Testis (tissue), 2 donors: ENCODE measurements around the gene MAPK1.
"Not testable (repeated sequence)": the region's sequence is repeated elsewhere in the genome, so short reads cannot be mapped to it uniquely, and the experiment has no call there.

ENCODE experiments used
- CTCF ChIP-seq, 3 experiments: fragments of 450-650 bp in 2 of 3; fragments of 200-600 bp in 1 of 3; sonication (generic) in 1 of 3; IDR thresholded peaks; one replicate each; pipeline ENCODE4 v1.5.1; 2016 to 2019; ENCODE audit warnings: antibody characterized with exemption in 3 of 3, mild to moderate bottlenecking in 2 of 3, moderate library complexity in 1 of 3
- POLR2A ChIP-seq: fragments of 450-650 bp; IDR thresholded peaks from one replicate; pipeline ENCODE4 v1.6.1; 2017; ENCODE audit warnings: antibody characterized with exemption, mild to moderate bottlenecking, moderate library complexity

GRCh38 chr22:21836486-21836885 is 31.0 kb downstream of the MAPK1 start:
- TF ChIP-seq CTCF (IDR thresholded peaks at IDR 0.05); POLR2A: not testable (repeated sequence)
